H54 (cell line): ENCODE data around the gene LIPT1.

Experiments
- DNase-seq: peaks from one replicate; pipeline ENCODE4 v3.0.0; 2011; ENCODE audit warnings: low spot score, mixed read lengths; ENCODE audit not compliant: insufficient read length
- FAIRE-seq: peaks from 3 replicates; lab custom pipeline; 2011; peaks lifted over from hg19 to GRCh38; lab: Jason Lieb, UNC
- POLR2A ChIP-seq: IDR thresholded peaks from 2 replicates; pipeline ENCODE4 v1.6.1; 2011; ENCODE audit warnings: low read depth, mild to moderate bottlenecking, low read length

The LIPT1 gene

GRCh38 chr2:99152199-99152895 is 2.4 kb upstream of the LIPT1 start:
- DNase-seq (no peak), FAIRE-seq (no peak)
- TF ChIP-seq POLR2A = no peak

GRCh38 chr2:99153921-99154604 is 704 bp upstream of the LIPT1 start:
- FAIRE-seq (peak; percentile 43), DNase-seq (no peak)
- no peak for TF ChIP-seq POLR2A

GRCh38 chr2:99156891-99157290 is 2.1 kb downstream of the LIPT1 start:
- no peak for DNase-seq

GRCh38 chr2:99158599-99158998 is 3.8 kb downstream of the LIPT1 start:
- DNase-seq (no peak), FAIRE-seq (no peak)
- TF ChIP-seq POLR2A = no peak

More at GRCh38 chr2:99156891-99157290, 2.1 kb downstream of the LIPT1 start:
- no peak for FAIRE-seq
- no peak for TF ChIP-seq POLR2A

- FAIRE-seq = no peak
These were observed 4.8 kb downstream of the LIPT1 start for GRCh38 chr2:99159594-99159993.

GRCh38 chr2:99166218-99166617 is 11.5 kb downstream of the LIPT1 start:
- TF ChIP-seq POLR2A = no peak
- no peak for DNase-seq
- no peak for FAIRE-seq

More at GRCh38 chr2:99159594-99159993, 4.8 kb downstream of the LIPT1 start:
- DNase-seq = no peak
- no peak for TF ChIP-seq POLR2A

GRCh38 chr2:99169534-99169933 is 14.8 kb downstream of the LIPT1 start:
- DNase-seq (no peak), FAIRE-seq (no peak)
- no peak for TF ChIP-seq POLR2A

GRCh38 chr2:99171377-99172140 is 16.8 kb downstream of the LIPT1 start:
- TF ChIP-seq POLR2A = no peak
- FAIRE-seq (no peak), DNase-seq (no peak)

GRCh38 chr2:99180755-99181623 is 26.2 kb downstream of the LIPT1 start, which contains the start of the genes MITD1 and MRPL30:
TSS of gene MITD1 (minus strand) at chr2:99181058. CDS start at chr2:99180981, 77 bp downstream.
TSS of gene MRPL30 (plus strand) at chr2:99181184. CDS start at chr2:99186204, 5,020 bp downstream.
- peak; percentile 95 for FAIRE-seq
- peak; percentile 56 for TF ChIP-seq POLR2A
- peak; percentile 65 for DNase-seq

GRCh38 chr2:99181624-99182000 is 26.8 kb downstream of the LIPT1 start:
- FAIRE-seq (no peak), DNase-seq (no peak)
- no peak for TF ChIP-seq POLR2A

GRCh38 chr2:99183025-99183424 is 28.3 kb downstream of the LIPT1 start:
- no peak for DNase-seq
- no peak for TF ChIP-seq POLR2A
- no peak for FAIRE-seq

- TF ChIP-seq POLR2A = no peak
- DNase-seq (no peak), FAIRE-seq (no peak)
These were observed 30.0 kb downstream of the LIPT1 start for GRCh38 chr2:99184811-99185210.

GRCh38 chr2:99187011-99187410 is 32.2 kb downstream of the LIPT1 start:
- no peak for DNase-seq
- TF ChIP-seq POLR2A = no peak
- no peak for FAIRE-seq
